DND-41 (cell line): ENCODE data around the gene ZNG1A.
"Not testable (repeated sequence)": the region's sequence is repeated elsewhere in the genome, so short reads cannot be mapped to it uniquely, and the experiment has no call there.

ENCODE experiments used
- ATAC-seq: fragments of 200-7000 bp; cut with Tn5 transposase; 3 replicates; pipeline ENCODE4 v1.9.1; 2021; ENCODE audit warnings: low read depth; ENCODE audit not compliant: insufficient read depth
- DNase-seq: peaks from one replicate; pipeline ENCODE4 v3.0.0-alpha.2; 2020
- H2AFZ ChIP-seq: 2 replicates; pipeline ENCODE4 v1.6.0; 2012; ENCODE audit warnings: low read depth, low read length
- H3K27ac ChIP-seq: 2 replicates; pipeline ENCODE4 v1.5.1; 2012; ENCODE audit warnings: low read length, inconsistent platforms
- H3K27me3 ChIP-seq: fragments of 200-600 bp; sonication (generic); 2 replicates; pipeline ENCODE4 v1.6.0; 2012; ENCODE audit warnings: low read length, mild to moderate bottlenecking, inconsistent platforms; ENCODE audit not compliant: insufficient read depth, poor library complexity
- H3K36me3 ChIP-seq: 2 replicates; pipeline ENCODE4 v1.5.1; 2012; ENCODE audit warnings: low read length, inconsistent platforms; ENCODE audit not compliant: insufficient read depth
- H3K4me1 ChIP-seq: 2 replicates; pipeline ENCODE4 v1.5.1; 2012; ENCODE audit warnings: mild to moderate bottlenecking, low read length; ENCODE audit not compliant: insufficient read depth
- H3K4me2 ChIP-seq: 2 replicates; pipeline ENCODE4 v1.6.0; 2012; ENCODE audit warnings: mild to moderate bottlenecking, moderate library complexity, low read length, inconsistent platforms; ENCODE audit not compliant: insufficient read depth
- H3K4me3 ChIP-seq, 2 experiments: fragments of 200-600 bp in 1 of 2; shearing (Covaris generic) in 1 of 2; 2 replicates each; pipeline ENCODE4 v1.5.1; 2012 to 2016; ENCODE audit warnings: inconsistent platforms in 2 of 2, low read length in 2 of 2, mild to moderate bottlenecking in 2 of 2, low read depth in 1 of 2, moderate library complexity in 1 of 2
- H3K79me2 ChIP-seq: 2 replicates; pipeline ENCODE4 v1.6.0; 2012; ENCODE audit warnings: low read length, inconsistent platforms; ENCODE audit not compliant: insufficient read depth
- H3K9ac ChIP-seq: 2 replicates; pipeline ENCODE4 v1.6.0; 2012; ENCODE audit warnings: low read depth, mild to moderate bottlenecking, inconsistent platforms, low read length, moderate library complexity
- H3K9me3 ChIP-seq: 2 replicates; pipeline ENCODE4 v1.5.1; 2012; ENCODE audit warnings: low read length, moderate library complexity, mild to moderate bottlenecking, inconsistent platforms; ENCODE audit not compliant: insufficient read depth, severe bottlenecking
- H4K20me1 ChIP-seq: 2 replicates; pipeline ENCODE4 v1.6.0; 2012; ENCODE audit warnings: low read length; ENCODE audit not compliant: insufficient read depth

ZNG1A gene

GRCh38 chr9:90851-91250 is 88.0 kb downstream of the ZNG1A start:
- not testable (repeated sequence) for ATAC-seq, H3K9ac ChIP-seq, H2AFZ ChIP-seq, H3K36me3 ChIP-seq, H3K27me3 ChIP-seq, H3K9me3 ChIP-seq, H3K4me3 ChIP-seq, H3K4me1 ChIP-seq, DNase-seq, H4K20me1 ChIP-seq, H3K27ac ChIP-seq, H3K79me2 ChIP-seq, H3K4me2 ChIP-seq

GRCh38 chr9:88396-89037 is 90.3 kb downstream of the ZNG1A start:
- not testable (repeated sequence) for H3K27ac ChIP-seq, H3K4me3 ChIP-seq, H3K9me3 ChIP-seq, H3K9ac ChIP-seq, H3K36me3 ChIP-seq, H3K4me2 ChIP-seq, H2AFZ ChIP-seq, DNase-seq, H4K20me1 ChIP-seq, H3K27me3 ChIP-seq, H3K79me2 ChIP-seq, H3K4me1 ChIP-seq
- peak; percentile 97 for ATAC-seq

GRCh38 chr9:87860-88259 is 91.0 kb downstream of the ZNG1A start:
- H3K4me2 ChIP-seq, H3K79me2 ChIP-seq, H2AFZ ChIP-seq, H3K4me3 ChIP-seq, H3K27ac ChIP-seq, H4K20me1 ChIP-seq, H3K9me3 ChIP-seq, H3K9ac ChIP-seq, DNase-seq, H3K27me3 ChIP-seq, ATAC-seq, H3K4me1 ChIP-seq, H3K36me3 ChIP-seq: not testable (repeated sequence)

GRCh38 chr9:87105-87504 is 91.8 kb downstream of the ZNG1A start:
- H3K9ac ChIP-seq, H4K20me1 ChIP-seq, H3K4me2 ChIP-seq, H3K9me3 ChIP-seq, H3K36me3 ChIP-seq, H3K79me2 ChIP-seq, H3K27ac ChIP-seq, ATAC-seq, H3K4me1 ChIP-seq, DNase-seq, H3K27me3 ChIP-seq, H2AFZ ChIP-seq, H3K4me3 ChIP-seq: not testable (repeated sequence)

GRCh38 chr9:86697-87096 is 92.2 kb downstream of the ZNG1A start:
- not testable (repeated sequence) for ATAC-seq, H3K9me3 ChIP-seq, H3K27me3 ChIP-seq, H3K4me2 ChIP-seq, H3K4me1 ChIP-seq, H3K9ac ChIP-seq, H2AFZ ChIP-seq, H4K20me1 ChIP-seq, H3K4me3 ChIP-seq, DNase-seq, H3K79me2 ChIP-seq, H3K27ac ChIP-seq, H3K36me3 ChIP-seq

- ATAC-seq, H3K4me3 ChIP-seq, H3K9ac ChIP-seq, H2AFZ ChIP-seq, DNase-seq, H3K79me2 ChIP-seq, H4K20me1 ChIP-seq, H3K4me2 ChIP-seq, H3K36me3 ChIP-seq, H3K27me3 ChIP-seq, H3K9me3 ChIP-seq, H3K4me1 ChIP-seq, H3K27ac ChIP-seq: not testable (repeated sequence)
Observed at GRCh38 chr9:82932-83689, 95.7 kb downstream of the ZNG1A start.

- H3K27me3 ChIP-seq, H3K27ac ChIP-seq, ATAC-seq, H3K4me2 ChIP-seq, H2AFZ ChIP-seq, H3K36me3 ChIP-seq, H3K9ac ChIP-seq, H3K9me3 ChIP-seq, H4K20me1 ChIP-seq, H3K4me3 ChIP-seq, DNase-seq, H3K79me2 ChIP-seq, H3K4me1 ChIP-seq: not testable (repeated sequence)
Observed at GRCh38 chr9:78333-78732, 100.5 kb downstream of the ZNG1A start.

- not testable (repeated sequence) for H3K27ac ChIP-seq, H3K79me2 ChIP-seq, H3K9ac ChIP-seq, H3K4me3 ChIP-seq, H4K20me1 ChIP-seq, H3K36me3 ChIP-seq, H3K4me1 ChIP-seq, H2AFZ ChIP-seq, H3K27me3 ChIP-seq, ATAC-seq, DNase-seq, H3K9me3 ChIP-seq, H3K4me2 ChIP-seq
Observed at GRCh38 chr9:76389-76788, 102.5 kb downstream of the ZNG1A start.
